GM21367 (cell line): Measurements from ENCODE around the gene ATP13A1.

ENCODE experiments used
- ATAC-seq: cut with Tn5 transposase; IDR thresholded peaks from one replicate; pipeline ENCODE4 v1.9.1; 2021; ENCODE audit not compliant: unreplicated experiment

Gene ATP13A1

GRCh38 chr19:19645233-19645870 lies 18.1 kb downstream of the ATP13A1 start:
- no peak for ATAC-seq

GRCh38 chr19:19644054-19644388 lies 19.5 kb downstream of the ATP13A1 start:
- ATAC-seq, result no peak

- ATAC-seq, result peak; percentile 58
Measured at GRCh38 chr19:19643158-19644053, 20.1 kb downstream of the ATP13A1 start, which contains the start of gene GMIP. TSS of gene GMIP (minus strand) at chr19:19643657. CDS start at chr19:19643529, 128 bp downstream.

- no peak for ATAC-seq
Measured at GRCh38 chr19:19642506-19643157, 20.8 kb downstream of the ATP13A1 start.

GRCh38 chr19:19637523-19638251 lies 25.8 kb downstream of the ATP13A1 start:
- ATAC-seq, result no peak

- ATAC-seq, result no peak
Measured at GRCh38 chr19:19637186-19637522, 26.3 kb downstream of the ATP13A1 start.

GRCh38 chr19:19636573-19637185 lies 26.8 kb downstream of the ATP13A1 start:
- ATAC-seq, result no peak

- no peak for ATAC-seq
Measured at GRCh38 chr19:19635313-19635702, 28.2 kb downstream of the ATP13A1 start.

- no peak for ATAC-seq
Measured at GRCh38 chr19:19634516-19635312, 28.8 kb downstream of the ATP13A1 start.

- no peak for ATAC-seq
Measured at GRCh38 chr19:19633711-19634515, 29.6 kb downstream of the ATP13A1 start.

GRCh38 chr19:19632661-19633060 lies 30.8 kb downstream of the ATP13A1 start:
- ATAC-seq, result no peak

- no peak for ATAC-seq
Measured at GRCh38 chr19:19631346-19631745, 32.1 kb downstream of the ATP13A1 start.

- ATAC-seq, result no peak
Measured at GRCh38 chr19:19630426-19630825, 33.0 kb downstream of the ATP13A1 start.

GRCh38 chr19:19630062-19630414 lies 33.4 kb downstream of the ATP13A1 start:
- ATAC-seq, result no peak

GRCh38 chr19:19628501-19629134 lies 34.9 kb downstream of the ATP13A1 start:
- no peak for ATAC-seq

- no peak for ATAC-seq
Measured at GRCh38 chr19:19627621-19628500, 35.6 kb downstream of the ATP13A1 start, which contains the start of gene LPAR2. TSS of gene LPAR2 (minus strand) at chr19:19628220. CDS start at chr19:19627275, 945 bp downstream.

GRCh38 chr19:19626516-19627472 lies 36.7 kb downstream of the ATP13A1 start:
- ATAC-seq, result no peak
